K562 (cell line): ENCODE measurements around the gene HAPLN2. TPM values are rescaled to one million over a fixed set of nuclear protein-coding genes. Genes with fewer than 3 reads are reported as not detected.

Experiments
- ADNP ChIP-seq: fragments of 200-800 bp; sonication (Bioruptor generic); IDR thresholded peaks from 2 replicates; pipeline ENCODE4 v1.6.1; 2016; ENCODE audit warnings: missing genetic modification characterization, missing compliant biosample characterization
- GTF3C2 ChIP-seq: IDR thresholded peaks from 3 replicates; pipeline ENCODE4 v1.6.1; 2011; ENCODE audit warnings: borderline replicate concordance, mild to moderate bottlenecking, moderate library complexity; ENCODE audit not compliant: insufficient read length; ENCODE audit errors: extremely low read depth
- HMGN3 ChIP-seq: IDR thresholded peaks from 2 replicates; pipeline ENCODE4 v1.6.1; 2011; ENCODE audit warnings: borderline replicate concordance, low read depth, mild to moderate bottlenecking, mixed read lengths, low read length; ENCODE audit not compliant: insufficient read length; ENCODE audit errors: extremely low read depth
- HOXB6 ChIP-seq: fragments of 250-450 bp; sonication (Bioruptor Pico); IDR thresholded peaks from 2 replicates; pipeline ENCODE4 v1.5.1; 2022; ENCODE audit warnings: mild to moderate bottlenecking, borderline replicate concordance
- JUND ChIP-seq, 2 experiments: IDR thresholded peaks; 2 replicates in 1 of 2; 3 replicates in 1 of 2; pipeline ENCODE4 v1.6.1; 2011; ENCODE audit warnings: borderline replicate concordance in 2 of 2, low read depth in 2 of 2, low read length in 2 of 2, improper control_type of control experiment in 1 of 2, missing biosample characterization in 1 of 2, missing genetic modification characterization in 1 of 2, missing genetic modification reagents in 1 of 2
- KDM1A ChIP-seq, 2 experiments: fragments of 450-650 bp; IDR thresholded peaks; 2 replicates each; pipeline ENCODE4 v1.6.1; 2016; ENCODE audit warnings: mild to moderate bottlenecking in 2 of 2
- KLF13 ChIP-seq: fragments of 450-650 bp; IDR thresholded peaks from 2 replicates; pipeline ENCODE4 v1.6.1; 2016; ENCODE audit warnings: missing genetic modification characterization, low read depth, mild to moderate bottlenecking, missing compliant biosample characterization, moderate library complexity, borderline replicate concordance
- MEF2A ChIP-seq: IDR thresholded peaks from 2 replicates; pipeline ENCODE4 v1.6.1; 2011; ENCODE audit warnings: low read depth, mild to moderate bottlenecking, low read length, moderate library complexity; ENCODE audit not compliant: control insufficient read depth
- MIER1 ChIP-seq: fragments of 450-650 bp; IDR thresholded peaks from 2 replicates; pipeline ENCODE4 v1.6.1; 2016; ENCODE audit warnings: antibody characterized with exemption, mild to moderate bottlenecking, low read depth
- MTA1 ChIP-seq: fragments of 450-650 bp; IDR thresholded peaks from 2 replicates; pipeline ENCODE4 v1.6.1; 2017; ENCODE audit warnings: borderline replicate concordance
- NR4A1 ChIP-seq, 2 experiments: fragments of 250-450 bp in 1 of 2; fragments of 450-650 bp in 1 of 2; sonication (Bioruptor Pico) in 1 of 2; IDR thresholded peaks; 2 replicates each; pipeline versions ENCODE4 v1.4.0 to v1.6.1; 2016 to 2020; ENCODE audit warnings: mild to moderate bottlenecking in 2 of 2, missing compliant biosample characterization in 1 of 2, missing genetic modification characterization in 1 of 2, moderate library complexity in 1 of 2
- PTBP1 ChIP-seq: fragments of 200-400 bp; formaldehyde crosslinking; IDR thresholded peaks from 2 replicates; pipeline ENCODE4 v1.6.1; 2017; ENCODE audit warnings: low read depth, low read length
- RREB1 ChIP-seq: fragments of 250-450 bp; sonication (Bioruptor Pico); IDR thresholded peaks from 2 replicates; pipeline ENCODE4 v1.4.0; 2020
- TAF1 ChIP-seq: IDR thresholded peaks from 2 replicates; pipeline ENCODE4 v1.6.1; 2011; ENCODE audit warnings: mild to moderate bottlenecking, low read length, moderate library complexity; ENCODE audit not compliant: insufficient read depth, control insufficient read depth, severe bottlenecking; ENCODE audit errors: extremely low read depth
- TRIM28 ChIP-seq: fragments of 450-650 bp; IDR thresholded peaks from 2 replicates; pipeline ENCODE4 v1.6.1; 2017
- WHSC1 ChIP-seq: IDR thresholded peaks from one replicate; pipeline ENCODE4 v1.6.1; 2012; ENCODE audit warnings: low read length, control low read depth, inconsistent platforms
- ZBED1 ChIP-seq: IDR thresholded peaks from 2 replicates; pipeline ENCODE4 v1.6.1; 2014
- ZNF212 ChIP-seq: fragments of 450-650 bp; formaldehyde crosslinking; IDR thresholded peaks from 2 replicates; pipeline ENCODE4 v1.4.0; 2020; ENCODE audit warnings: mild to moderate bottlenecking
- polyA plus RNA-seq, 8 experiments: library from polyadenylated mRNA; depleted of rRNA in 4 of 8; stranded (reverse) in 5 of 8; unstranded in 3 of 8; fragments of >200 nt; fragmentation: Nextera tagmentation in 2 of 8; fragmentation: Illumina TruSeq in 1 of 8; extraction: Ambion mirVana in 2 of 8; extraction: Trizol in 1 of 8; gene quantifications; 2 replicates each; pipeline versions ENCODE4 v1.2.1 to v1.2.3, GENCODE V29; 2011 to 2014; ENCODE audit warnings: inconsistent platforms in 1 of 8, missing spikeins in 1 of 8
- total RNA-seq, 7 experiments: library from RNA; depleted of rRNA in 6 of 7; stranded (reverse); fragments of >200 nt in 6 of 7; fragmentation: Illumina TruSeq in 2 of 7; extraction: Trizol in 2 of 7; gene quantifications; 2 replicates each; pipeline versions ENCODE4 v1.2.1 to v1.2.3, GENCODE V29; 2011 to 2021; ENCODE audit warnings: low replicate concordance in 1 of 7

HAPLN2 gene
- total and polyA plus RNA-seq, 9 of the 15 experiments (the other 6 are each of a cell fraction or from before 2014, with no cell fraction given), result 0.14 to 5.2 (median 3.8) TPM; not detected in 4

- TF ChIP-seq RREB1 (CRISPR knock-in tag), result no peak
- no peak for TF ChIP-seq TRIM28
- TF ChIP-seq ZBED1, result no peak
- TF ChIP-seq HMGN3, result no peak
- no peak for TF ChIP-seq ZNF212 (CRISPR knock-in tag)
- no peak for TF ChIP-seq ADNP
- TF ChIP-seq MEF2A, result peak; percentile 73; the same call in 1 of the 2 replicates
- TF ChIP-seq WHSC1, result no peak
- TF ChIP-seq MIER1, result no peak
- TF ChIP-seq TAF1, result peak; percentile 25
- no peak for TF ChIP-seq KLF13 (tag)
- TF ChIP-seq NR4A1 (CRISPR knock-in tag; IDR thresholded peaks at IDR 0.05), result no peak
- no peak for TF ChIP-seq NR4A1 (tag; IDR thresholded peaks at IDR 0.05)
- TF ChIP-seq PTBP1, result no peak
- TF ChIP-seq JUND (IDR thresholded peaks at IDR 0.05; ENCODE audit: borderline replicate concordance, low read depth, low read length), result peak; percentile 52
- TF ChIP-seq JUND (tag; IDR thresholded peaks at IDR 0.05; ENCODE audit: borderline replicate concordance, low read depth, low read length), result no peak; the same call in 2 of the 3 replicates
- TF ChIP-seq MTA1, result no peak
- TF ChIP-seq HOXB6 (CRISPR knock-in tag), result no peak
- no peak for TF ChIP-seq KDM1A (IDR thresholded peaks at IDR 0.05)
- no peak for TF ChIP-seq GTF3C2
These were observed 44.0 kb downstream of the HAPLN2 start (continued) for GRCh38 chr1:156663178-156663577.
